K562 (cell line): Measurements from ENCODE around the gene MAP2K6. TPM values are rescaled to one million over a fixed set of nuclear protein-coding genes. Genes with fewer than 3 reads are reported as not detected.

Experiments
- ATAC-seq: fragments of 200-7000 bp; cut with Tn5 transposase; 3 replicates; pipeline ENCODE4 v1.9.1; 2020; ENCODE audit warnings: moderate library complexity
- BruUV-seq: library from RNA; stranded (reverse); fragments of 400-500 nt; replicated peaks from 2 replicates; lab custom pipeline; 2021; lab: Mats Ljungman, UMichigan
- CTCF ChIA-PET: fragments of 300-600 bp; formaldehyde crosslinking; extraction: SDS; loops from one replicate; lab custom pipeline; 2021; ENCODE audit warnings: low intra/inter-chr PET ratio; lab: Yijun Ruan, JAX
- POLR2A ChIA-PET: fragments of 300-600, 350-650 bp; sonication (Branson Sonifier 250); formaldehyde crosslinking; extraction: SDS; loops from one replicate; lab custom pipeline; 2021; ENCODE audit warnings: antibody characterized with exemption, inconsistent platforms; lab: Yijun Ruan, JAX
- DNase-seq, 4 experiments: peaks; one replicate each; pipeline versions ENCODE4 v3.0.0 to v3.0.0-alpha.2; 2011 to 2018; ENCODE audit warnings: low spot score in 3 of 4, mixed read lengths in 3 of 4; ENCODE audit errors: extremely low read depth in 1 of 4
- FAIRE-seq: peaks from 2 replicates; lab custom pipeline; 2011; peaks lifted over from hg19 to GRCh38; lab: Jason Lieb, UNC
- H2AFZ ChIP-seq: 2 replicates; pipeline ENCODE4 v1.6.0; 2011; ENCODE audit warnings: low read depth, low read length, control low read depth, inconsistent platforms
- H3K27ac ChIP-seq: fragments of 200-600 bp; 3 replicates; pipeline ENCODE4 v1.8.0; 2011; ENCODE audit warnings: low read depth, mild to moderate bottlenecking, control low read depth, inconsistent platforms, low read length, moderate library complexity, mixed read lengths; ENCODE audit errors: extremely low read depth
- H3K27me3 ChIP-seq, 2 experiments: fragments of 300-600 bp in 1 of 2; 2 replicates in 1 of 2; 3 replicates in 1 of 2; pipeline versions ENCODE4 v1.6.0 to v1.8.0; 2011; ENCODE audit warnings: inconsistent platforms in 2 of 2, low read length in 2 of 2, mild to moderate bottlenecking in 1 of 2, mixed read lengths in 1 of 2, moderate library complexity in 1 of 2; ENCODE audit not compliant: control insufficient read depth in 2 of 2, insufficient read depth in 2 of 2
- H3K36me3 ChIP-seq: fragments of 300-600 bp; 3 replicates; pipeline ENCODE4 v1.8.0; 2011; ENCODE audit warnings: mild to moderate bottlenecking, low read length, inconsistent platforms; ENCODE audit not compliant: control insufficient read depth, insufficient read depth
- H3K4me1 ChIP-seq, 2 experiments: fragments of 200-600 bp in 1 of 2; replicated peaks in 1 of 2; 2 replicates in 1 of 2; 3 replicates in 1 of 2; pipeline versions ENCODE4 v1.5.1 to v1.8.0; 2011; ENCODE audit warnings: inconsistent platforms in 2 of 2, low read length in 2 of 2, mild to moderate bottlenecking in 1 of 2, mixed read lengths in 1 of 2, moderate library complexity in 1 of 2; ENCODE audit not compliant: control insufficient read depth in 2 of 2, insufficient read depth in 2 of 2
- H3K4me2 ChIP-seq: 2 replicates; pipeline ENCODE4 v1.6.1; 2011; ENCODE audit warnings: low read length, control low read depth, inconsistent platforms, mixed read lengths; ENCODE audit not compliant: insufficient read depth
- H3K4me3 ChIP-seq: fragments of 200-600 bp; sonication (generic), shearing (Covaris generic); 2 replicates; pipeline ENCODE4 v1.5.1; 2016; ENCODE audit warnings: control low read depth, inconsistent platforms
- H3K79me2 ChIP-seq: fragments of 200-600 bp; 3 replicates; pipeline ENCODE4 v1.8.0; 2011; ENCODE audit warnings: low read length, inconsistent platforms; ENCODE audit not compliant: control insufficient read depth, insufficient read depth
- H3K9ac ChIP-seq, 2 experiments: 2 replicates each; pipeline versions ENCODE4 v1.6.0 to v1.6.1; 2011; ENCODE audit warnings: low read depth in 2 of 2, low read length in 2 of 2, control low read depth in 1 of 2, inconsistent platforms in 1 of 2, mild to moderate bottlenecking in 1 of 2, mixed read lengths in 1 of 2; ENCODE audit not compliant: insufficient read depth in 1 of 2
- H3K9me1 ChIP-seq: one replicate; pipeline ENCODE4 v1.6.0; 2011; ENCODE audit warnings: inconsistent platforms, mild to moderate bottlenecking, low read length, moderate library complexity; ENCODE audit not compliant: control insufficient read depth, insufficient read depth
- H3K9me3 ChIP-seq: replicated peaks from 2 replicates; pipeline ENCODE4 v1.5.1; 2011; ENCODE audit warnings: low read depth, low read length, inconsistent platforms; ENCODE audit not compliant: control insufficient read depth, insufficient read depth
- H4K20me1 ChIP-seq: replicated peaks from 2 replicates; pipeline ENCODE4 v1.6.1; 2011; ENCODE audit warnings: low read length, inconsistent platforms, mixed read lengths; ENCODE audit not compliant: control insufficient read depth, insufficient read depth
- ARHGAP35 ChIP-seq: fragments of 450-650 bp; IDR thresholded peaks from 2 replicates; pipeline ENCODE4 v1.6.1; 2018; ENCODE audit not compliant: partially characterized antibody
- CXXC5 ChIP-seq: fragments of 250-450 bp; sonication (Bioruptor Pico); IDR thresholded peaks from 2 replicates; pipeline ENCODE4 v1.8.0; 2022; ENCODE audit warnings: inconsistent platforms, mild to moderate bottlenecking, moderate library complexity
- SMAD1 ChIP-seq: fragments of 150-350 bp; IDR thresholded peaks from 2 replicates; pipeline ENCODE4 v1.6.1; 2014; ENCODE audit warnings: low read length, low read depth; ENCODE audit not compliant: partially characterized antibody
- WGBS: fragments of 100-300 bp; shearing (Covaris generic); methylation state at CpG from one replicate; pipeline ENCODE4 v1.1.6; 2016; ENCODE audit warnings: low coverage, mixed read lengths; ENCODE audit not compliant: insufficient coverage; ENCODE audit errors: missing lambda C conversion rate; 5-methylcytosine and 5-hydroxymethylcytosine counted together
- in situ Hi-C: fragments of 300-500 bp; cut with MboI; formaldehyde crosslinking; loops from 4 replicates; pipeline ENCODE4 v1.15.0; 2018; ENCODE audit warnings: inconsistent platforms, mixed read lengths
- intact Hi-C: fragments of 100-400 bp; cut with micrococcal nuclease; formaldehyde crosslinking; loops from 2 replicates; pipeline ENCODE4 v1.14.2; 2022
- polyA plus RNA-seq, 8 experiments: library from polyadenylated mRNA; depleted of rRNA in 4 of 8; stranded (reverse) in 5 of 8; unstranded in 3 of 8; fragments of >200 nt; fragmentation: Nextera tagmentation in 2 of 8; fragmentation: Illumina TruSeq in 1 of 8; extraction: Ambion mirVana in 2 of 8; extraction: Trizol in 1 of 8; gene quantifications; 2 replicates each; pipeline versions ENCODE4 v1.2.1 to v1.2.3, GENCODE V29; 2011 to 2014; ENCODE audit warnings: inconsistent platforms in 1 of 8, missing spikeins in 1 of 8
- total RNA-seq, 7 experiments: library from RNA; depleted of rRNA in 6 of 7; stranded (reverse); fragments of >200 nt in 6 of 7; fragmentation: Illumina TruSeq in 2 of 7; extraction: Trizol in 2 of 7; gene quantifications; 2 replicates each; pipeline versions ENCODE4 v1.2.1 to v1.2.3, GENCODE V29; 2011 to 2021; ENCODE audit warnings: low replicate concordance in 1 of 7
- TF ChIP-seq, protein P1 (sequence below): IDR thresholded peaks from 2 replicates; pipeline ENCODE4 v1.6.1; 2011; ENCODE audit warnings: borderline replicate concordance, low read depth, mild to moderate bottlenecking, moderate library complexity, low read length; ENCODE audit not compliant: insufficient read depth, poor library complexity, severe bottlenecking
- TF ChIP-seq, protein P2 (sequence below), 3 experiments: IDR thresholded peaks in 2 of 3; conservative IDR thresholded peaks in 1 of 3; 2 replicates each; pipeline ENCODE4 v1.5.1; 2011 to 2012; ENCODE audit warnings: low read length in 3 of 3, mild to moderate bottlenecking in 3 of 3, control low read depth in 2 of 3, improper control_type of control experiment in 1 of 3, inconsistent platforms in 1 of 3, low read depth in 1 of 3, mixed read lengths in 1 of 3, moderate library complexity in 1 of 3; ENCODE audit not compliant: insufficient read depth in 2 of 3

The MAP2K6 gene
- total and polyA plus RNA-seq, 9 of the 15 experiments (the other 6 are each of a cell fraction or from before 2014, with no cell fraction given): 0.07 to 0.13 TPM; not detected in 7

DNA sequence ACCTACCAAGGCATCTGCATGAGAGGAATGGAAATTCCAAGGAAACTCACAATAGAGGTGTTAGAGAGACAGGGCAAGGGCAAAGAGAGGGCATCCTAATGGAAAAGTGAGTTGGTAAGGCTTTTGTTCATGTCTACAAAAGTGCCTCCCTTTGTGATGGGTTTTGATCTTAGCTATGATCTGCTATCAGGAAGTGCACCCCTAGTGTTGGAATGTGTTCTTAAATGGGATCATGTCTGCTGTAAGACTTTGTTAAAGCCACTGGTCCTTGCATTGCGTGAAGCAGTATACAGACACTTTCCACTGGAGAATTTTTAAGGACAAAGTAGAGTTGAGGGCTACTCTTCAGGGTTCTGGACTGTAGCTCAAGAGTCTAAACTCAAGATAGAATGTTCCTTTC, 92.0 kb downstream of the MAP2K6 start:
- FAIRE-seq (peak; percentile 65), DNase-seq (no peak), ATAC-seq (peak; percentile 46; the same call in 2 of the 3 replicates)
- no peaks in the 10 kb centered on the region for H3K9me3 ChIP-seq
- no peak overlapping the region for H3K4me2 ChIP-seq
- H3K9me1 ChIP-seq: no peaks in the 10 kb centered on the region
- H3K9ac ChIP-seq: no peak overlapping the region
- no peak overlapping the region for H3K4me3 ChIP-seq
- in situ Hi-C loops (no loop called here), intact Hi-C loops (no loop called here)
- no peaks in the 10 kb centered on the region for H3K79me2 ChIP-seq
- TF ChIP-seq, protein P1, sequence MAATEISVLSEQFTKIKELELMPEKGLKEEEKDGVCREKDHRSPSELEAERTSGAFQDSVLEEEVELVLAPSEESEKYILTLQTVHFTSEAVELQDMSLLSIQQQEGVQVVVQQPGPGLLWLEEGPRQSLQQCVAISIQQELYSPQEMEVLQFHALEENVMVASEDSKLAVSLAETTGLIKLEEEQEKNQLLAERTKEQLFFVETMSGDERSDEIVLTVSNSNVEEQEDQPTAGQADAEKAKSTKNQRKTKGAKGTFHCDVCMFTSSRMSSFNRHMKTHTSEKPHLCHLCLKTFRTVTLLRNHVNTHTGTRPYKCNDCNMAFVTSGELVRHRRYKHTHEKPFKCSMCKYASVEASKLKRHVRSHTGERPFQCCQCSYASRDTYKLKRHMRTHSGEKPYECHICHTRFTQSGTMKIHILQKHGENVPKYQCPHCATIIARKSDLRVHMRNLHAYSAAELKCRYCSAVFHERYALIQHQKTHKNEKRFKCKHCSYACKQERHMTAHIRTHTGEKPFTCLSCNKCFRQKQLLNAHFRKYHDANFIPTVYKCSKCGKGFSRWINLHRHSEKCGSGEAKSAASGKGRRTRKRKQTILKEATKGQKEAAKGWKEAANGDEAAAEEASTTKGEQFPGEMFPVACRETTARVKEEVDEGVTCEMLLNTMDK: peak; percentile 19
- TF ChIP-seq ARHGAP35 (no peak), SMAD1 (no peak), CXXC5 (CRISPR knock-in tag) (no peak)
- TF ChIP-seq, protein P2, sequence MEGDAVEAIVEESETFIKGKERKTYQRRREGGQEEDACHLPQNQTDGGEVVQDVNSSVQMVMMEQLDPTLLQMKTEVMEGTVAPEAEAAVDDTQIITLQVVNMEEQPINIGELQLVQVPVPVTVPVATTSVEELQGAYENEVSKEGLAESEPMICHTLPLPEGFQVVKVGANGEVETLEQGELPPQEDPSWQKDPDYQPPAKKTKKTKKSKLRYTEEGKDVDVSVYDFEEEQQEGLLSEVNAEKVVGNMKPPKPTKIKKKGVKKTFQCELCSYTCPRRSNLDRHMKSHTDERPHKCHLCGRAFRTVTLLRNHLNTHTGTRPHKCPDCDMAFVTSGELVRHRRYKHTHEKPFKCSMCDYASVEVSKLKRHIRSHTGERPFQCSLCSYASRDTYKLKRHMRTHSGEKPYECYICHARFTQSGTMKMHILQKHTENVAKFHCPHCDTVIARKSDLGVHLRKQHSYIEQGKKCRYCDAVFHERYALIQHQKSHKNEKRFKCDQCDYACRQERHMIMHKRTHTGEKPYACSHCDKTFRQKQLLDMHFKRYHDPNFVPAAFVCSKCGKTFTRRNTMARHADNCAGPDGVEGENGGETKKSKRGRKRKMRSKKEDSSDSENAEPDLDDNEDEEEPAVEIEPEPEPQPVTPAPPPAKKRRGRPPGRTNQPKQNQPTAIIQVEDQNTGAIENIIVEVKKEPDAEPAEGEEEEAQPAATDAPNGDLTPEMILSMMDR (IDR thresholded peaks at IDR 0.05 in 2 of 3, conservative IDR thresholded peaks at IDR 0.05 in 1 of 3; ENCODE audit: insufficient read depth in 2 of 3, low read depth in 1 of 3, low read length in 3 of 3): peak in 2 of 3 experiments; percentile 26 to 27; a peak in 1 of 6 replicates
- H2AFZ ChIP-seq: no peak overlapping the region
- no peaks in the 10 kb centered on the region; a peak in 1 of 5 replicates for H3K27me3 ChIP-seq
- H3K36me3 ChIP-seq: no peaks in the 10 kb centered on the region
- BruUV-seq: no TSS peak
- no peaks in the 10 kb centered on the region for H3K4me1 ChIP-seq
- no peak overlapping the region for H3K27ac ChIP-seq
- ChIA-PET CTCF (no interaction called here), POLR2A (interaction anchor here (0.5 to 0.7 kb wide), 2 partner anchors 36 to 180 kb away, joined by 3 read pairs; no protein-coding TSS in a partner anchor)
- H4K20me1 ChIP-seq: no peaks in the 10 kb centered on the region
- WGBS: 31% methylated on average over 1 of the region's 1 CpG
